ENCODE results near the gene RAB3GAP1.
"Not testable (repeated sequence)": the region's sequence is repeated elsewhere in the genome, so short reads cannot be mapped to it uniquely, and the experiment has no call there.

The RAB3GAP1 gene

GRCh38 chr2:135056790-135057189, 4.7 kb downstream of the RAB3GAP1 start:
- no peak for DNase-seq

DNA sequence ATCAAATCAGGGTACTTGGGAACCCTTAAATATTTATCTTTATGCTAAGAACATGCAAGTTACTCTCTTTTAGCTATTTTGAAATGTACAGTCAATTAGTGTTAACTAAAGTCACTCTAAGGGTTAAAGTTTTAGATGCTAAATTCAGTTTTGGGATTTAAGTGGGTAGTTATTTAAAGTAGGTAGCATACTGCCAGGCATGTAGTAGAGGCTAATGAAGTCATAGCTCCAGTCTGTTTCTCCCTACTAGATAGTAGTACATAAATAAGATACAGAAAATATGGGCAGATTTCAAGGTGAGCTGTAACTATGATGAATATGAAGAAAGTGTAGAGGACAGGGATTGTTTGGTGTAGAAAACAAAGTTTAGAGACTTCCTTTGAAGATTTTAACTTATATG, 7.5 kb downstream of the RAB3GAP1 start:
- no peak for DNase-seq

GRCh38 chr2:135063210-135063609, 11.1 kb downstream of the RAB3GAP1 start:
- no peak for DNase-seq

DNA sequence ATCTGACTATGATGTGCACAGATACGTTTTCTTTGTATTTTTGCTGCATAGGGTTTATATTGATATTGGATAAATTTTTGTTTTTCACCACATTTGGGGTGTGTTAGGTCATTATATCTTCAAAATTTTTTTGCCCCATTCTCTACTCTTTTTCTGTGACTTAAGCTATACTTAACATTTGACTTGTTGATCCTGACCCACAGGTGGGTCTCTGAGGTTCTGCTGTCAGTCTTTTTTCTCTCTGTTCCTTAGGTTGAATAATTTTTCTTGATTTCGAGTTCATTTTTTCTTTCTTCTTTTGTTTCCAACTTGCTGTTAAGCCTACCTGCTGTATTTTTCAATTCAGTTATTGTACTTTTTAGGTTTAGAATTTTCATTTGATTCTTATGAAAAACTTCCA, 12.1 kb downstream of the RAB3GAP1 start:
- DNase-seq: no peak

- no peak for DNase-seq
Measured at GRCh38 chr2:135066710-135067109, 14.6 kb downstream of the RAB3GAP1 start.

DNA sequence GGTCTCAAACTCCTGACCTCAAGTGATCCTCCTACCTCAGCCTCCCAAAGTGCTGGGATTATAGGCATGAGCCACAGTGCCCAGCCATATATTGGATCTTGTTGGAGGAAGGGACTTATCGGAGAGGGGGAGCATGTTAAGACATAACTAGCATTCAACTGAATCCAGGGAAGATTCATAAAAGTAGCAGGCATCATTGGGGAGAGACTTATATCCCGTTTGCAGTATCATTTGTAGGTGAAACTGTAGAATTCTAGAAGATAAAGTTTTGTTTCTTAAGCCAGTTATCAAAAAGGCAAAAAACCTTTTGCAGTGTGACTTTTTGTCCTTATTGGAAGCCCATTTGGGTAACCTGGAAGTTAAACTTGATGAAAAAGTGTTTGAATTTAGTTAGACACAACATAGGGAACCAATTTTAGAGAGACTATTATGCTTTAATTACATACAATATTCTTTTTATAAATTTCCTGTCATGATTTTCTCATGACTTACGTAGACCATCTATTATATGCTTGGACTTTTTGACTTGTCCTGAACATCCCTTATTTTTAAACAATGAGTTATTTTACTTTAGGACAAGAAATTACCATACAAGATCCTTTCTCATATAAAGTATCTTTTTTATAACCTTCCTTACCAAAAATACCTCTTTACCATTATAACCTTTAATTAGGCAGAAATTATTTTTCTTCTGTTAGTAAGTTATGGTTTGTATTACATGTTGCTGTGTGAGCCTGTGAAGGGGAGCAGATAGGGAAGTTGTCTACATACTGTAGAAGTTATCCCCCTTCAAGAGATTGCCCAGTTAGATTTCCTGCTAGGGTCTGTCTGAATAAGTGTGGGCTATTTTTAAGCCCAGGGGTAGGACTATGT, 20.3 kb downstream of the RAB3GAP1 start:
- DNase-seq: no peak

GRCh38 chr2:135074216-135074615, 22.1 kb downstream of the RAB3GAP1 start:
- no peak for DNase-seq

DNA sequence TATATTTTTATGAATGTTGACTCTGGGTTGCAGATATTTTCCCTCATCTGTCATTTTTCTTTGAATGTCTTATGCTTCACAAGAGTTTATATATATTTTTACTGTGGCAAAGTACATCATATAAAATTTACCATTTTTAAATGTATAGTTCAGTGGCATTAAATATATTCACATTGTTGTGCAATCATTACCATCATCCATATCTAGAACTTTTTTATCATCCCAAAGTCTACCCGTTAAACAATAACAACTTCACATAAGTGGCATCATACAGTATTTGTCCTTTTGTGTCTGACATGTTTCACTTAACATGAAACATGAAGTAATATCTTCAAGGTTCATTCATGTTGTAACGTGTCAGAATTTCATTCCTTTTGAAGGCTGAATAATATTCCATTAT, 24.5 kb downstream of the RAB3GAP1 start:
- no peak for DNase-seq

DNA sequence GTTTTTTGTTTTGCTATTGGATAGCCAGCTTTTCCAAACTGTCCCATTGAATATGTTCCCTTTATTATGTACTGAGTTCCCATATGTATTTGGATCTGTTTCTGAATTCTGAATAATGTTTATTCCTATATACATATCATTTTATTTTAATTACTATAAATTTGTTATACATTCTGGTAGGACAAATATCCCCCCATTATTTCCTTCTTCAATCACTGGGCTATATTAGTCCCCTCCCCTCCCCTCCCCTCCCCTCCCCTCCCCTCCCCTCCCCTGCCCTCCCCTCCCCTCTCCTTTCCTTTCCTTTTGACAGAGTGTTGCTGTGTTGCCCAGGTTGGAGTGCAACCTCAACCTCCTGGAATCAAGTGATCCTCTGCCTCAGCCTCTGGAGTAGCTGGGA, 26.3 kb downstream of the RAB3GAP1 start:
- no peak for DNase-seq

DNA sequence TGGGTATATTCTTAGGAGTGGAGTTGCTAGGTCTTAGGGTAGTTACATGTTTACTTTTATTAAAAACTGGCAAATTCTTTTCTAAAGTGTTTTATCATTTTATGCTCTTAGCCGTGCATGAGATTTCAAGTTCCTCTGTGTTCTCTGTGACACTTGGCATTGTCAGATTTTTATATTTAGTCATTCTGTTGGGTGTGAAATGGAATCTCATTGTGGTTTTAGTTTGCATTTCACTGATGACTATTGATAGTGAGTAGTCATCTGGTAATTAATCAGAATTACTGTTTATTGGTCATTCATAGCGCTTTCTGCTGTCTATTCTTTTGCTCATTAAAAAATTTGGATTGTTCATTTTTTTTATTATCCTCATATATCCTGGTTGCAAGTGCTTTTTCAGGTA, 34.1 kb downstream of the RAB3GAP1 start:
- DNase-seq: no peak

DNA sequence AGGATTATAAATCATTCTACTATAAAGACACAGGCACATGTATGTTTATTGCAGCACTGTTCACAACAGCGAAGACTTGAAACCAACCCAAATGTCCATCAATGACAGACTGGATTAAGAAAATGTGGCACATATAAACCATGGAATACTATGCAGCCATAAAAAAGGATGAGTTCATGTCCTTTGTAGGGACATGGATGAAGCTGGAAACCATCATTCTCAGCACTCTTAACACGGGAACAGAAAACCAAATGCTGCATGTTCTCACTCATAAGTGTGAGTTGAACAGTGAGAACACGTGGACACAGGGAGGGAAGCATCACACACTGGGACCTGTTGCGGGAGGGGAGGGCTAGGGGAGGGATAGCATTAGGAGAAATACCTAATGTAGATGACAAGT, 37.5 kb downstream of the RAB3GAP1 start:
- not testable (repeated sequence) for DNase-seq

DNA sequence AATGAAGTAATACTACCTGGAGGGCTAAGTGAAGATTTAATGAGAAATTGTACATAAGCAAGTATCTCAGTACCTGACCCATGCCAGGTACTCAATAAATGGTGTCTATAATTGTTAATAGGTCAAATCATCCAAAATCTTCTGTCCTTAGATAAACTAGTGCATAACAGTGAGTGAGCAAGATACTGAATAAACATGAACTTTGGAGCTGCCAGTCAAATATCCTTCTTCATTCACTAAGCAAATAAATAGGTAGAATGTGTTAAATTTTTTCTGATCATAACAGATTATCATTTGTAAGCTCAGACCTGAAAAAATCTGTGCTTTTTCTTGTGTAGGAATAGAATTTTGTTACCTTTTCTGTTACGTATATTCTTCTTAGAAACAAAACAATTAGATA, 39.6 kb downstream of the RAB3GAP1 start:
- no peak for DNase-seq

DNA sequence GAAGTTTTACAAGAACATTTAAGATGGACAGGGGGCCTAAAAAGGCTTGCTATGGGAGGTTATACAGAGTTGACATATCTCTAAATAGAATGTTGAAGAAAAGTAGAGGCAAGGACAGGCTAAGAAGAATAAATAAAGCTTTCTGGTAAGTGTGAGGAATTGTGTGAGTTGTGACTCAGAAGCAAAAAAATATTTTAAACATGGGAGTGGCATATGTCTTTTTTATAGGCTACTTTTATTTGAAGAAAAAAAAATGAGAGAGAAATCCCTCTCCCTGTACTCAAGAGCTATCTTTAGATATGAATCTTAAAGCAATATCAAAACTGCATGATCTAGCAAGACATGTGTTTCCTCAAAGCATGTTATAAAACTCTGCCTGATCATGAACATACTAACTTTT, 41.1 kb downstream of the RAB3GAP1 start:
- DNase-seq: no peak

GRCh38 chr2:135093670-135094330, 41.7 kb downstream of the RAB3GAP1 start:
- DNase-seq: peak; percentile 81

DNA sequence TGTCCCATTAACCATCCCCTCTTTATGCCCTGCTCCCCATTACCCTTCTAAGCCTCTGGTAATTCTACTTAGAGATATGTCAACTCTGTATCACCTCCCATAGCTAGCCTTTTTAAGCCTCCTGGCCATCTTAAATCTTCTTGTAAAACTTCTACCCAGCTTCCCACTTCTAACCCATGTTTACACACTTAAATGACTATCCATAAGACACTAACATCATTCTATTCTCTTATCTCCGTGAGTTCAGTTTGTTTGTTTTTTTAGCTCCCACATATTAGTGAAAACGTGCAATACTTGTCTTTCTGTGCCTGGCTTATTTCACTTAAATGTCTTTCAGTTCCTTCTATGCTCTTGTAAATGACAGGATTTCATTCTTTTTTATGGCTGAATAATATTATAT, 42.4 kb downstream of the RAB3GAP1 start:
- DNase-seq: no peak

GRCh38 chr2:135095591-135095990, 43.5 kb downstream of the RAB3GAP1 start:
- no peak for DNase-seq

- no peak for DNase-seq
Measured at GRCh38 chr2:135096665-135097446, 44.8 kb downstream of the RAB3GAP1 start.

- no peak for DNase-seq
Measured at GRCh38 chr2:135097532-135098231, 45.6 kb downstream of the RAB3GAP1 start.

GRCh38 chr2:135099802-135100483, 47.9 kb downstream of the RAB3GAP1 start:
- no peak for DNase-seq

- DNase-seq: no peak
Measured at GRCh38 chr2:135103843-135104242, 51.8 kb downstream of the RAB3GAP1 start.

DNA sequence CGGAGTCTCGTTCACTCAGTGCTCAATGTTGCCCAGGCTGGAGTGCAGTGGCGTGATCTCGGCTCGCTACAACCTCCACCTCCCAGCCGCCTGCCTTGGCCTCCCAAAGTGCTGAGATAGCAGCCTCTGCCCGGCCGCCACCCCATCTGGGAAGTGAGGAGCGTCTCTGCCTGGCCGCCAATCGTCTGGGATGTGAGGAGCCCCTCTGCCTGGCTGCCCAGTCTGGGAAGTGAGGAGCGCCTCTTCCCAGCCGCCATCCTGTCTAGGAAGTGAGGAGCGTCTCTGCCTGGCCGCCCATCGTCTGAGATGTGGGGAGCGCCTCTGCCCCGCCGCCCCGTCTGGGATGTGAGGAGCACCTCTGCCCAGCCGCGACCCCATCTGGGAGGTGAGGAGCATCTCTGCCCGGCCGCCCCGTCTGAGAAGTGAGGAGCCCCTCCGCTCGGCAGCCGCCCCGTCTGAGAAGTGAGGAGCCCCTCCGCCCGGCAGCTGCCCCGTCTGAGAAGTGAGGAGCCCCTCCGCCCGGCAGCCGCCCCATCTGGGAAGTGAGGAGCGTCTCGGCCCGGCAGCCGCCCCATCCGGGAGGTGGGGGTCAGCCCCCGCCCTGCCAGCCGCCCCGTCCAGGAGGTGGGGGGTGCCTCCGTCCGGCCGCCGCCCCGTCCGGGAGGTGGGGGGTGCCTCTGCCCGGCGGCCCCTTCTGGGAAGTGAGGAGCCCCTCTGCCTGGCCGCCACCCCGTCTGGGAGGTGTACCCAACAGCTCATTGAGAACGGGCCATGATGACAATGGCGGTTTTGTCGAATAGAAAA, 53.6 kb downstream of the RAB3GAP1 start:
- not testable (repeated sequence) for DNase-seq

Measured in NCI-H524 treated with DMSO at 0.1 percent for 48 hours (cell line).